Suprapubic skin (tissue), 4 donors: ENCODE measurements around the gene PGA4. TPM values are rescaled to one million over a fixed set of nuclear protein-coding genes. Genes with fewer than 3 reads are reported as not detected.

Experiments used
- DNase-seq, 2 donors: peaks; one replicate each; pipeline ENCODE4 v3.0.0-alpha.2; 2019; ENCODE audit warnings: low spot score in 2 of 2
- H3K27ac ChIP-seq: fragments of 200-600 bp; sonication (generic); one replicate; pipeline ENCODE4 v1.5.1; 2019
- H3K27me3 ChIP-seq: fragments of 200-600 bp; sonication (generic); one replicate; pipeline ENCODE4 v1.5.1; 2019
- H3K36me3 ChIP-seq: fragments of 200-600 bp; sonication (generic); one replicate; pipeline ENCODE4 v1.5.1; 2019
- H3K4me1 ChIP-seq: fragments of 200-600 bp; sonication (generic); one replicate; pipeline ENCODE4 v1.5.1; 2019
- H3K4me3 ChIP-seq: fragments of 200-600 bp; sonication (generic); one replicate; pipeline ENCODE4 v1.5.1; 2019; ENCODE audit warnings: mild to moderate bottlenecking
- H3K9me3 ChIP-seq: fragments of 200-600 bp; sonication (generic); one replicate; pipeline ENCODE4 v1.5.1; 2019
- CTCF ChIP-seq, 2 donors: fragments of 200-600 bp in 1 of 2; fragments of 450-650 bp in 1 of 2; sonication (generic) in 1 of 2; IDR thresholded peaks; one replicate each; pipeline ENCODE4 v1.5.1; 2016 to 2019; ENCODE audit warnings: antibody characterized with exemption in 2 of 2, mild to moderate bottlenecking in 1 of 2, moderate library complexity in 1 of 2
- EP300 ChIP-seq: sonication (generic); formaldehyde crosslinking; IDR thresholded peaks from one replicate; pipeline ENCODE4 v1.6.1; 2017; ENCODE audit warnings: antibody characterized with exemption
- POLR2A ChIP-seq, 2 donors: fragments of 450-650 bp; IDR thresholded peaks; one replicate each; pipeline ENCODE4 v1.6.1; 2017; ENCODE audit warnings: antibody characterized with exemption in 2 of 2, mild to moderate bottlenecking in 2 of 2, moderate library complexity in 2 of 2
- POLR2AphosphoS5 ChIP-seq, 3 donors: sonication (generic); formaldehyde crosslinking; IDR thresholded peaks; one replicate each; pipeline ENCODE4 v1.6.1; 2017; ENCODE audit warnings: antibody characterized with exemption in 3 of 3
- WGBS: methylation state at CpG from one replicate; pipeline ENCODE4 v1.1.5; 2018; 5-methylcytosine and 5-hydroxymethylcytosine counted together
- total RNA-seq, 4 donors: library from RNA; depleted of rRNA; stranded (reverse); fragments of >200 nt; gene quantifications; one replicate each; pipeline ENCODE4 v1.1.0, GENCODE V29; 2016

The PGA4 gene
- total RNA-seq, 4 donors from 2014 or later, result 4.8 TPM; not detected in 3

- 85% methylated on average over 19 of the region's 20 CpGs for WGBS
- Histone ChIP-seq H3K4me3 (peak overlapping the region; percentile 38), H3K27ac (no peak overlapping the region), H3K36me3 (no peaks in the 10 kb centered on the region), H3K9me3 (no peaks in the 10 kb centered on the region), H3K27me3 (no peaks in the 10 kb centered on the region), H3K4me1 (peaks cover 20% of the 10 kb centered on the region)
- no peak for DNase-seq
- TF ChIP-seq POLR2AphosphoS5 (IDR thresholded peaks at IDR 0.05) (no peak), EP300 (no peak), POLR2A (IDR thresholded peaks at IDR 0.05) (no peak), CTCF (IDR thresholded peaks at IDR 0.05) (no peak)
Measured at GRCh38 chr11:61280883-61281580, 58.9 kb downstream of the PGA4 start.

Other genes with a start within 250 kb of the PGA4 start
- 1 to 10 TPM in 2 of 4 donors, under 1 TPM in 1, not detected in 1; 0.96 to 1.6 (median 1.2) TPM for gene CD5, start 119.9 kb upstream of the PGA4 start, total RNA-seq
- gene VPS37C, start 60.9 kb upstream of the PGA4 start, total RNA-seq, result 10 to 100 TPM; 26.4 to 36.3 (median 35.7) TPM
- gene PGA3, start 18.8 kb upstream of the PGA4 start, total RNA-seq, result 1 to 10 TPM in 1 of 4 donors, not detected in 3; 2.2 TPM
- gene PGA5, start 18.8 kb downstream of the PGA4 start, total RNA-seq, result not detected
- 1 to 10 TPM in 3 of 4 donors, under 1 TPM in 1; 0.26 to 1.7 (median 1.6) TPM for gene VWCE, start 73.0 kb downstream of the PGA4 start, total RNA-seq
- gene DDB1, start 110.8 kb downstream of the PGA4 start, total RNA-seq, result 100 to 1,000 TPM; 151 to 219 (median 182) TPM
- 10 to 100 TPM; 38.6 to 55.3 (median 47.8) TPM for gene TKFC, start 110.9 kb downstream of the PGA4 start, total RNA-seq
- 100 to 1,000 TPM in 1 of 4 donors, 10 to 100 TPM in 3; 39.9 to 110 (median 79.8) TPM for gene CYB561A3, start 139.5 kb downstream of the PGA4 start, total RNA-seq
- gene TMEM138, start 140.0 kb downstream of the PGA4 start, total RNA-seq, result 10 to 100 TPM; 22.3 to 43.5 (median 34.2) TPM
- gene TMEM216, start 170.2 kb downstream of the PGA4 start, total RNA-seq, result 10 to 100 TPM in 1 of 4 donors, 1 to 10 TPM in 3; 6.0 to 15.4 (median 8.5) TPM
- 10 to 100 TPM; 57.2 to 76.2 (median 70.7) TPM for gene CPSF7, start 207.6 kb downstream of the PGA4 start, total RNA-seq
- gene SDHAF2, start 207.8 kb downstream of the PGA4 start, total RNA-seq, result 10 to 100 TPM; 36.6 to 53.0 (median 48.4) TPM